HG03097 (cell line): Measurements from ENCODE around the gene SUPT4H1.
A peak's percentile ranks its signal among the peaks of the same experiment; 100 is the strongest.
"Not testable (repeated sequence)": the region's sequence is repeated elsewhere in the genome, so short reads cannot be mapped to it uniquely, and the experiment has no call there.

ENCODE experiments used
- ATAC-seq: cut with Tn5 transposase; IDR thresholded peaks from one replicate; pipeline ENCODE4 v1.9.1; 2021; ENCODE audit not compliant: unreplicated experiment, low FRiP score

The SUPT4H1 gene

DNA sequence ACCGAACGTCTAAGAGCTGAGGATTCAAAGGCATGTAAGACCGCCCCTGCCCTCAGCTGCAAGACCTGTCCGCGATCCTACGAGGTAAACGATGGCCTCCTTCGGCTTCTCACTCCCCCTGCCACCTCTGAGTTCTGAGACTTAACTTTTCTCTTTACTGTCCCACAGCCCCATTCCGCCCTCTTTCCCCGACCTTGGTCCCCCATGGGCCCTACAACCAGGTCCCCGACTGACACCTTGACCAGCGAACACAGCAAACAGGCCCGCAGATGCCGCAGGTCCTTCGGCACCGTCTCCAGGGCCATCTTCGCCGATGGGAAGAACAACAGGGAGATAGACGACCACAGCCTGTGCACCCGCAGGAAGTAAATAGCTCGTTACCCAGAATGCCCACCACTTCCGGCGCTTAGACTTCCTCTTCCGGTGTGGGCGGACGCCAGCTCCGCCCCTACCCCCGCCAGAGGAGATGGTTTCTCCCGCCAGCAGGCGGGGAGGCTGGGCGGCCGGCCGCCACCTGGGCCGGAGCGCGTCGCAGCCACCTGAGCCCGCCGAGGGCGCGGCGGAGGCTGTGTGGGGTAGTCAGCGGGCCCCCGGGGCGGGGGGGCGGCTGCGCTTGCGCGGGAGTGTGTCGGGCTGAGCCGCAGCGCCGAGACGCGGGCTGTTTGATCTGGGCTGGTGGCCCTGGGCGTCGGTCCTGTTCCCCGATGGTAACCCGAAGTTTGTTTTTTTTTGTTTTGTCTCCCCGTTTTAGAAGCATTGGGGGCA, at the start of gene SUPT4H1:
SUPT4H1 (minus strand) TSS at position 371 of the 765 bp plus-strand sequence; CDS start at position 305, 66 bp downstream.
- peak; percentile 82 for ATAC-seq

DNA sequence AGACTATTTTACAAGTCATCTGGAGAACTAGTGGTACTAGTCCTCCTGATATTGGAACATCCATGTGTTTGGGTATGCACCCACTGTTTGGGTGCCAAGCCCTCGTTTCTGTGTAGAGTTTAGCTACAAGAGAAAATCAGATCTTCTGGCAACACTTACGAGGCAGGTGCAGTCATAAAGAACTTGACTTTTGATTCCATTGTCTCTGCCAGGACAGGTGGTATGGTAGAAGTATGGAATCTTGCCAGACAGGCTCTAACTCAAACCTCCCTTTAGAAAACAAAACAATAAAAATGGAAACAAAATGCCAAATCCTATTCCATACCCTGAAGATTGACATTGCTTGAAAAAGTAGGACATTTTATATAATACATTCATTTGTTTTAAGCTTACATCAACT, 49.3 kb upstream of the SUPT4H1 start:
- ATAC-seq, result no peak

DNA sequence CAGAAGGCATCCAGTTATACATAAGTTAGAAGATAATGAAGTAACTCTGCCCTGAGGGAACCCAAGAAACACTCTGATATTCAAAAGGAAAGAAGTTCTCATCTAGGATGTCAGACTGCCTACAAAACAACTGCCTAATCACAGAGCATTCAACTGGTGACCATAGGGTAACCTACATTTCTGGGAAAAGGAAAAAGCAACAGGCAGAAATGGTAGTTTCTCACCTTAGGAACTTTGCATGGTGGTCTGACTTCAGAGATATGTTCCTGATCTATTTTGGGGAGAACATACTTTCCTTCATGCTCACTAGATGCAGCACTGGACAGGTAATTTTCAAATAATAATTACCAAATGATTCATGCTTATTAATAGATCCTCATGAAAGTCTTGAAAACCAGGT, 48.8 kb upstream of the SUPT4H1 start:
- no peak for ATAC-seq

DNA sequence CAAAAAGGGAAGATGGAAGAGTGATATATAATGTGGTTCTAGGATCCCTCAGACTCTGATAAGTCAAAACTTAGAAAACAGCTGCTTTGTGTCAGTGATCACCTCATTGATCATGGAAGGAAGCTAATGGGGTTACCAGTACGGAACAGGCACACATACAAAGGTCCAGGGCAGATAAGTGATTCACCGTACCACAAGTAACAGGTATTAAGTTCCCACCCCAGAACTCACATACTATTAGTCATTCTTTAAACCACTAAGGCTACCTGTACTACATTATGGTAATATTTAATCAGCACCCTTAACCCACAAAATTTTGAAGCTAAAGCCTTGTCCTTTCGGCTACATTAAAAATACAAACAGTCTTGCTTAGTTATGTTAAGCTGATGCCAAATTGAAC, 48.0 kb upstream of the SUPT4H1 start:
- no peak for ATAC-seq

DNA sequence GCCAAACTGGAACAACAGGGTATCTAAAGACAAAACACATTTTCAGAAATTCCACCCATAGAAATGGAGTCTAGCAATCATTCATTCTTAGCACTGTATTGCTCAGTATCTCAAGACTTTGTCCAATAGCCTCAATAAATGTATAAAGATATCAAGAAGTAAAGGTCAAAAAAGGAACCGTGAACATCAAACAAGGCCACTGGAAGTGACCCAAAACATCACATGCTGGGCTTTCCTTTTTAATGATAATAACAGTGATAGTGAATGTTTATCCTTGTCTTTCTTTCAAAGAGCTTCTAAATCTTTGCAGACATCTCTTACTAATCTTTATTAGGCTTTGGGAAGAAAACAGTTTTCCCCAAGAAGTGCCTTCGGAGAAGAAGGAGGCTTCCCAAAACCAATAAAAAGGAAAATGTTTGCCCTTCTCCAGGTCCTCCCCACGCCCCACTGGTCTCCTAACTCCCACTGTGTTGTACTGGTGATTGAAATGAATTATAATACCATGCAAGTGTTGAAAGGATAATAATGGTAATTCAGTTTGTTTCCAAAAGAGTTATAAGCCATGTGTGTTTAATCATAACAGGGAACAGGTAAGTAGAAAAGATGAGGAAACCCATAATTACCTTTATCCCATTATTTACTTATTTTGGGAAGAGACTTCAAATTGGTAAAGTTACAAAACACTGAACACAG, 46.7 kb upstream of the SUPT4H1 start:
- no peak for ATAC-seq

DNA sequence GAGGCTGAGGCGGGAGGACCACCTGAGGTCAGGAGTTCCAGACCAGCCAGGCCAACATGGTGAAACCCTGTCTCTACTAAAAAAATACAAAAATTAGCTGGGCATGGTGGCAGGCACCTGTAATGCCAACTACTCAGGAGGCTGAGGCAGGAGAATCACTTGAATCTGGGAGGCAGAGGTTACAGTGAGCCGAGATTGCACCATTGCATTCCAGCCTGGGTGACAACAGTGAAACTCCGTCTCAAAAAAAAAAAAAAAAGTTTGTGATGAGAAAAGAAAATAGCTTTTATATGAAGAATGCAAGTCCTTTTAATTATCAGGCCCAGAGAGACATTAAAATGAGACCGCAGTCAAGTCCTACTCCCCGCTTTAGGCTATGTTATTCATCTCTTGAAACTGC, 45.4 kb upstream of the SUPT4H1 start:
- not testable (repeated sequence) for ATAC-seq

DNA sequence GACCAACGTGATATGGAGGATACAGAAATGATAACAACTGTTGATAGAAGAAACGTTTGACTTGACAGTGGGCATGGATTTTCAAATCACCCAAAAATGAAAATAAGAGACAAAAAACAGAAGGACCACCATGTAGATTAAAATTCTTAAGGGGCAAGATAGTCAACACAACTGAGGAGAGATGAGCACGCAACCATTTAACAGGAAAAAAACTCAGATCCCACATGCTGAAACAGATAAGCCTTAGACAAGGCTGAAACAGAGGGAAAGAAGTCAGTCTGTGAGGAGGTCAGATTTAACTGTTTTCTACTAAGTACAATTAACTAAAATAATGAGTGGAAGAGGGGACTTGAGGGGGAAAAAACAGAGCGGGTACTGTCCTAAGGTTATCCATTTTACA, 44.2 kb upstream of the SUPT4H1 start:
- ATAC-seq, result no peak

DNA sequence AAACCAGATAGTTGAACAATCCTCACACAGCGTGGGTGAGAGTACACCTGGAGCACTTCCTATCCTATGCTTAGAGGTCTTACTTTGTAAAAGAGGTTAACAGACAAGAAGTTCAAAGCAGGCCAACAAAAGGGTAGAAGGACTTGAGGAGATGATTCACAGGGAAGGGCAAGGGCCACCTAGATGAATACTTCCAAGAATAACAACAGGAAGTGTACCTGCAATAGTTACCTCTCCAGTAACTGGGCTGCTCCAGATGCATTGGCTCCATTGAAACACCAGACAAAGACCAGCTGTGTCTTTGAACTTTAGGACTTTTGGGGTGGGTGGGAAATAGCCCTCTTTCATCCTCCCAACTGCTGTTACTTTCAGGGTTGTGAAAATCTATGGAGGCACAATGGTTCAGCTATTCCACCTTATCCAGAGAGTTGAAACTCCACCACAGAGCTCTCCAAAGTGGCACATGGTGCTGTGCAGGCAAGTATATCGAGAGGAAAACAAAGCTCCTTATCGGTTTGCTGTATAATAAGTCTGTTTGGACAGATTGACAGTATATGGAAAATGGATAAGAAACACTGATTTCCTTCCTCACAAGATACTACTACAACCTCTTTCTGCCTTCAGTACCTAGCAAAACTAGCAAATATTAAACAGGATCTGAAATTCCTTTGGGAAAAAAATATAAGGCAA, 42.7 kb upstream of the SUPT4H1 start:
- no peak for ATAC-seq

DNA sequence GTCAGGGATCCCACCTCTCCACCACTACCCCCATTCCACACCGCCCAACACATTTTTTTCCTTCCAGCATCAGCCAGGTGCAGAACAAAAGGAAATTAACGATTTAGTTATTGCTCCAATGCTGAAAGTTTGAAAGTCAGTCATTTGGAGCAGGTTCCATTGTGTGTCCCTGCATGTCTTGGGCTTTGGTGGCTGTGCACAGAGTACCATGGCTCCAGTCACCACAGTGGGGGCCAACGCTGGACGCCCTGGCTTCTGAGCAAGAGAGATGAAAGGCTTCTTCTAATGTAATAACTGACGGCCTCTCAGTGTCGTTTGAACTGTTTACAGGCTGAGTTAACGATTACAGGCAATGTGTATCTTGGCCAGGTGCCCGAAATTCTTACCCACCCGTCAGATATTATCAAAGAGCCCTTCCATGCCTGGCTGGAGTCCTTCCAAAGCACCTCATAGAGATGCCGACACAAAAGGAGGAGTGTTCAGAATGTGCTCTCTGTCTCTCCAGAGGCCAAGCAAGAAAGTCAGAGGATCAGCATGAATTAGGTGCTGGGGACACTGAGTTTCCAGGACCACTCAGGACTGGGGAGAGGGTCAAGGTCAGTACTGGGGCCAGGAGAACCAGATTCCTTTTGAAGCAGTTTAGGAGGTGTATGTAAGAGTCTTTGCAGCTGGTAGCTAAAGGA, 39.4 kb upstream of the SUPT4H1 start:
- no peak for ATAC-seq

DNA sequence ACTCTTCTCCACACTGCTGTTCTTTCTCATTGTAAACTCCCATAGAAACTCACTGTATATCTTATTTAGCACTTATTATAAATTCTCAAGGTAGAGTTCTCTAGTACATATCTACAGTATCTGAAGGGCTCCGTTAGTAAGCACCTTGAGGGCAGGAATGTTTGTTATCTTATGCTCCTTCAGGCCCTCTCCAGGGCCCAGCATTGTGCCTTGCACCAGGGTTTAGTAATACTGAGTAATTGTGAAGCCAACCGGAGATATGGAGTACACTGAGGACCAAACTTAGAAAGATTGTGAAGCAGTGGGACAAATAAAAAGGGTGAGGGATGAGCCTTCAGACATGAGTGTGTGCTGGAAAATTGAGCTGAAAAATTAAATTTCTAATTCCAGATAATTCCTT, 38.9 kb upstream of the SUPT4H1 start:
- ATAC-seq, result no peak

DNA sequence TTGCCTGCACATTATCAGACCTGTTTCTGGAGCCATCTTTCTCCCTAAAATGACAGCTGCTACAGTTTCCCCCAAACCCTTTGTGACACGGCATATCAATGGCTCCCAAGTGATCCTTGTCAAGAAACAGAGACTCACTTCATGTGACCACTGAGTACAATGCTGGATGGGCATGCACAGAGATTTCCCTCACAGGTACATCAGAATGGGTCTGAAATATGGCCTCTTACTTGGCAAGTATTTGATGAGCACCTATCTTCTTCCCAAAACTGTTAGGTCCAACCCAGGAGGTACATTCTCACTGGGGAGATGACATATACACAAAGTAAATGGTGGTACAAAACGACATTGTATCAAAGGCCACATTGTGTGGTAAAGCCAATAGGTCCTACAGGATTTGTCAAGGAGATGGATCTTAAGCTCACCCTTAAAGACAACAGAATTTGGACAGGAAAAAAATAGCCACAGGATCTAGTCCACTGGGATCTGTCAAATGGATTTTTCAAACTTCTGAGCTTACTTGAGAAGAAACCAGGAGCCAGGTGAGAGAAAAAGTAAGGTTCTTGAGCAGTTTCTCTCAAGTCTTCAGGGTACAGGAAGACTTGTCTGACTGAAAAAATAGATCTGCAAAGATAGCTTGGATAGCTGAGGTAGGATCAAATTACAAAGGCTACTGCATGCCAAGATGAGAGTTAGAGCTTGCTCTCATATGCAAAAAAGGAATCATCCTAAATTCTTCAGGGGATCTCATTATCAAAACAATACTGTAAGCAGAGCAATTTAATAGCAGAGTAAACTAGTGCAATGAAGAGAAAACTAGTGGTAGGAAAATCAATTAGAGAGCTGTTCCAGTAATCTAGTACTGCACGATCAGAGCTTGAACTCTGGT, 36.5 kb upstream of the SUPT4H1 start:
- ATAC-seq, result no peak

DNA sequence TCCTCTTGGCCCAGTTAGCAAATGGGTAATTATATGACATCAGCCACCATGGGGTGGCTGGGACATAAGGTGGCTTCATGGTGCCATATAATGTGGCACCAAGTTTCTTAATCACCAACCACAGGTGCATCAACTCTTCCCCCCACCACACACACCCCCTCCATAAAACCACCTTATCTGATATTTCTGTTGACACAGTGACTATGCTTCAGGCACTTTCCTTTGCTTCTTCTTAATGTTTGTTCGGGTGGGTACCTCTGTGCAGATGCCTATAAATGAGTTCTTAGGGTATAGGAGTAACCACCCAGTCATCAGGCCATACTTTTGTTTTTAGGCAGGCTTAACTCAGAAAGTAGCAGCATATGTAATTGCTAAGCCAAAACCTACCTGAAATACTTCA, 35.8 kb upstream of the SUPT4H1 start:
- no peak for ATAC-seq

DNA sequence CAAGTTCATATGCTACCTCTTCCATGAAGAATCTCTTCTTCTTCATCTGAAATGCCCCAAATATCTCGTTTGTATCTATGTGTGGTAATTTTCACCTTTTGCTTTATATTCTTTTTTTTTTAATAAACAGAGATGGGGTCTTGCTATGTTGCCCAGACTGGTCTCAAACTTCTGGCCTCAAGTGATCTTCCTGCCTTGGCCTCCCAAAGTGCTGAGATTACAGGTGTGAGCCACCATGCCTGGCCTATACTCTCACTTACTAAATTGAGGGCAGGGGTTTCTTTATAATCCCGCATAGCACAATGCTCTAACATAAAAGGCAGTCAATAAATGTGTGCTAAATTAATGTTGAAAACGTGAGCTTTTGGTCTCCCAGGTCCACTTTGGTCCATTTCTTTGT, 34.7 kb upstream of the SUPT4H1 start:
- ATAC-seq, result no peak

DNA sequence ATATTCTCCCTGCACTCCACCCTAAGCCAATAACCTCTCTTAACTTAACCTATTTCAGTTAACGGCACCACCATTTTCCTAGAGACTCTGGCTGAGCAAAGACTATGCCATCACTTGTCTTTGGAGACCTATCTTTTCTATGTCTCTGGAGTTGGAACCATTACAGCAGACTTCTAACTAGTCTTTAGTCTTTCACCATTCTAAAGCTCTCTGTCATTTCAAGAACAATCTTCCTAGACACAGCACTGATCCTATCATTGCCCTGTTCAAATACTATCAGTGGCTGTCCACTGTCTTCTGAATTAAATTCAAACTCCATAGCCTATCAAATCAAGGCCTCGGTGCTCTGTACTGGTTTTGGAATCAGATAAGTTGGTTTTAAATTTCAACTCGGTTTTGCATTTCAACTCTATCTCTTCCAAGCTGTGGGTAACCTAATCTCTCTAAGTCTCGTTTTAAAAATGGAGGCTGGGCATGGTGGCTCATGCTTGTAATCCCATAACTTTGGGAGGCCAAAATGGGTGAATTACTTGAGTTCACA, 33.4 kb upstream of the SUPT4H1 start:
- ATAC-seq, result no peak

DNA sequence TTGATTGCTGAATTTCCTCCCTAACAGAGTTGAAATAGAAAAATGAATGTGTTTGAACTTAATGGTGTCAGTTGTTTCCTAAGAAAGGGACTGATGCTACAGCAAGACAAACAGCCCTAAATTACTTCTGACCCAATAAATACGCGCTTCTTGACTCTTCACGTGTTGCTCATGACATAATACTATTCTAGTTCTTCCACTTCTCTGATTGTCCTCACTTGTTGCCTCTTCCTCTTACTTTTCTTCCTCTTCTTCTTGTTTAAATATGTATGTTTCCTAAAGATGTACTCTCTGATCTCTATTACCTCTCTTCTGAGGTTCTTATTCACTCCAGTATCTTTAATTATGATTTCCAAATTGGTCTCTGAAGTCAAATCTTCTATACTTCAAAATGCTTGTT, 32.9 kb upstream of the SUPT4H1 start:
- ATAC-seq, result no peak

DNA sequence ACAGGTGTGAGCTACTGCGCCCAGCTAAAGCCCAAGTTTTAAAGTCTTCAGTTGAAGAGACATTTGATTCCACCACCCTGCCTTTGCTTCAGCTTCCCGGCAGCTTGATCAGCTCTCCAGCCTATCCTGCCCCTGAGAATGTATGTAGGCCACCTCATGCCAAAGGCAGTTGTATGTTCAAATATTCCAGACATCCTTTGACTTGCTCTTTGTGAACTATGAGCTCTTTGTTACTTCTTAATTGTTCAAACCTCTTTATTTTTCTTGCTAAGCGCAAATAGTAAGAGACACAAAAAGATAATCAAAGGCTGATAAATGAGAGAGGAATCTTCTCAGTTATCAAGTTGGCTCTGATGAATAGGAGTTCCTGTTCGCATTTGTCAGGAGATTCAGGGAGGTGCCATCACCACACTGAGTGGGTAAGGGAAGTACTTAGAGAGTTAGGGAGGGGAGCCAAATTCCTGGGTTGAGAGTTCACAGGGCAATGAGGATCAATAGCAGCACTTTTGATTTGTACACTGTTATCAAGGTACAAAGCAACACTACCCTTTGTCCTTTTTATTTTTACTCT, 32.0 kb upstream of the SUPT4H1 start:
- no peak for ATAC-seq

DNA sequence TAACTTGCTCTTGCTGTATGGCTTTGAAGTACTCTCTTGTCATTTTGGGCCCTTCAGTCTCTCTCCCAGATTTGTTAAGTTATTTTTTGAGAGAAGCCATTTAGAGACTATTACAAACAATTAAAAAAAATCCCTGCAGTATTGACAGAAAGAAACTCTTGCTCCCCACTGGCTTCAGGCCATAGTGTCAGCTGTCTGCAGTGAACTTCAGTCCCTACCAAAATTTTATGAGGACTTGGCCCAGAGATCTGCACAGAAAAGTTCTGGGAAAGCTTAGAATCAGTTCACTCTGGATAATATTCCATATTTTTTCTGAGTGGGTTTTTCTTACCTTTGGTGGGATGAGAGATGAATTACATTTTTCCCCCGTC, 30.9 kb upstream of the SUPT4H1 start:
- ATAC-seq, result no peak

DNA sequence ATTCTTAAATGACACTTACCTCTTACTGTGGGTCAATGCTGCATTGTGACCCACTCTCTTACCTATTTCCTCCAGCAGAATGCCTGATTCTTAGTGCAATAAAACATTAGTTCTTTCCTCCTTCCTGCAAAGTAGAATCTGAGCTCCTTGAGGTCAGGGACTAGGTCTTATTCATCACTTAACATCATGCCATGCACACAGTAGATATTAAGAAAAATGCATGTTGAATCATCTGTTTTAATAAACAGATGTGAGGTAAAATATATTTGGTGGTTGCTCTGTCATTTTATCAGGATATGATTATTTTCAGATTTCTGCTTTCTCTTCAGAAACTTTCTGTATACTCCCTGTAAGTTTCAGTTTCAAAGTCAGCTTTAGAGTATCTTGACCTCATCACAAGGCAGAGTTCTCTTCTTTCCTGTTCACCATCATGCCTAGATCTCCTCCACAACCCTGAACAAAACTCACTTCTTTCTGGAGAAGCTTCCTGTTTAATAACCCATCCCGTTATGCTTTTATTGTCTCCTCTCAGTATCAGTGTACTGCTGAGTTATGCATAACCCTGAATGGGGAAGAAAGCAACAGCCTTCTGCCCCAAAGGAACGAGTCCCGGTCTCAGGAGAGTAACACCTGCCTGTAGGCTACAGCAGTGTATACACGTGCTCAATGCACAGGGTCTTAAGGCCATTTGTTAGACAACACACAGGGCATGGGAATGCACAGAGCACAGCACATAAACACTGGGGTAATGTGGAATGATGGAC, 30.3 kb upstream of the SUPT4H1 start:
- ATAC-seq, result peak; percentile 47
